ENCODE results near the gene AP1S3. TPM values are rescaled to one million over a fixed set of nuclear protein-coding genes. Genes with fewer than 3 reads are reported as not detected.

The AP1S3 gene
- polyA plus RNA-seq, 3 donors, result 12.0 to 17.7 (median 12.3) TPM

Other genes starting within 250 kb of the AP1S3 start
- under 1 TPM; 0.37 to 0.89 (median 0.47) TPM for gene SCG2, start 235.2 kb downstream of the AP1S3 start, polyA plus RNA-seq (ENCODE audit: insufficient read length in 3 of 3)
- 10 to 100 TPM; 56.2 to 60.6 (median 59.7) TPM for gene WDFY1, start 107.8 kb upstream of the AP1S3 start, polyA plus RNA-seq (ENCODE audit: insufficient read length in 3 of 3)
- 10 to 100 TPM; 33.1 to 41.5 (median 37.8) TPM for gene MRPL44, start 119.9 kb upstream of the AP1S3 start, polyA plus RNA-seq (ENCODE audit: insufficient read length in 3 of 3)
- gene SERPINE2, start 201.7 kb upstream of the AP1S3 start, polyA plus RNA-seq (ENCODE audit: insufficient read length in 3 of 3), result 100 to 1,000 TPM; 111 to 118 (median 117) TPM

All from renal cortex interstitium (tissue), 3 donors.